ENCODE measurements around the gene RAI1. TPM values are rescaled to one million over a fixed set of nuclear protein-coding genes. Genes with fewer than 3 reads are reported as not detected.

RAI1 gene
- total and polyA plus RNA-seq, 7 donors, result 1.8 to 31.9 (median 9.3) TPM

- intact Hi-C loops (cut with DNase I), result no loop called here
- 90 to 94% methylated on average over 2 of the region's 2 CpGs for WGBS, 2 donors
- Histone ChIP-seq H3K4me1 (peaks cover 0 to 79% (median 75%) of the 10 kb centered on the region in 4 donors), H3K36me3 (no peaks in the 10 kb centered on the region), H3K27ac (peak overlapping the region; percentile 95 to 99 (median 98)), H3K27me3 (no peaks in the 10 kb centered on the region), H3K4me3 (peak overlapping the region in 2 of 4 donors; percentile 47 to 50), H3K9me3 (no peaks in the 10 kb centered on the region)
- TF ChIP-seq CTCF (IDR thresholded peaks at IDR 0.05), result no peak
- no peak for TF ChIP-seq EP300 (IDR thresholded peaks at IDR 0.05)
- no peak for TF ChIP-seq POLR2A (IDR thresholded peaks at IDR 0.05)
- no peak for TF ChIP-seq POLR2AphosphoS5 (IDR thresholded peaks at IDR 0.05)
- DNase-seq, result no peak
Observed at GRCh38 chr17:17701112-17701511, 19.9 kb downstream of the RAI1 start.

- 89 to 91% methylated on average over 5 of the region's 5 CpGs for WGBS, 2 donors
- H3K4me3 ChIP-seq, result no peak overlapping the region
- H3K27me3 ChIP-seq, result no peaks in the 10 kb centered on the region
- no peak for TF ChIP-seq POLR2AphosphoS5 (IDR thresholded peaks at IDR 0.05)
- H3K36me3 ChIP-seq, result no peaks in the 10 kb centered on the region
- no peaks in the 10 kb centered on the region for H3K9me3 ChIP-seq
- intact Hi-C loops (cut with DNase I), result no loop called here
- DNase-seq, result no peak
- H3K27ac ChIP-seq, result peak overlapping the region in 2 of 4 donors; percentile 95 to 99
- peaks cover 0 to 74% (median 72%) of the 10 kb centered on the region in 4 donors for H3K4me1 ChIP-seq
Observed at GRCh38 chr17:17701658-17702057, 20.4 kb downstream of the RAI1 start.

GRCh38 chr17:17702449-17703139 is 21.3 kb downstream of the RAI1 start:
- TF ChIP-seq EP300 (IDR thresholded peaks at IDR 0.05), result no peak
- no peak for TF ChIP-seq POLR2AphosphoS5 (IDR thresholded peaks at IDR 0.05)
- no peak for TF ChIP-seq CTCF (IDR thresholded peaks at IDR 0.05)
- no peak for TF ChIP-seq POLR2A (IDR thresholded peaks at IDR 0.05)
- Histone ChIP-seq H3K27me3 (no peaks in the 10 kb centered on the region), H3K27ac (peak overlapping the region in 1 of 4 donors; percentile 16), H3K36me3 (no peaks in the 10 kb centered on the region), H3K9me3 (no peaks in the 10 kb centered on the region), H3K4me1 (peaks cover 0 to 69% (median 63%) of the 10 kb centered on the region in 4 donors), H3K4me3 (no peak overlapping the region)
- 75 to 76% methylated on average over 10 of the region's 10 CpGs for WGBS, 2 donors
- intact Hi-C loops (cut with DNase I), result no loop called here
- DNase-seq, result no peak

- H3K27ac ChIP-seq, result peak overlapping the region in 1 of 4 donors; percentile 16
- WGBS, 2 donors, result 64 to 73% methylated on average over 14 of the region's 14 CpGs
- intact Hi-C loops (cut with DNase I), result no loop called here
- no peaks in the 10 kb centered on the region for H3K27me3 ChIP-seq
- no peak overlapping the region for H3K4me3 ChIP-seq
- no peak for DNase-seq
- no peaks in the 10 kb centered on the region for H3K9me3 ChIP-seq
- TF ChIP-seq POLR2A (IDR thresholded peaks at IDR 0.05) (no peak), POLR2AphosphoS5 (IDR thresholded peaks at IDR 0.05) (no peak), EP300 (IDR thresholded peaks at IDR 0.05) (no peak), CTCF (IDR thresholded peaks at IDR 0.05) (no peak)
- peaks cover 0 to 61% (median 56%) of the 10 kb centered on the region in 4 donors for H3K4me1 ChIP-seq
- H3K36me3 ChIP-seq, result no peaks in the 10 kb centered on the region
Observed at GRCh38 chr17:17703140-17703919, 22.1 kb downstream of the RAI1 start.

DNA sequence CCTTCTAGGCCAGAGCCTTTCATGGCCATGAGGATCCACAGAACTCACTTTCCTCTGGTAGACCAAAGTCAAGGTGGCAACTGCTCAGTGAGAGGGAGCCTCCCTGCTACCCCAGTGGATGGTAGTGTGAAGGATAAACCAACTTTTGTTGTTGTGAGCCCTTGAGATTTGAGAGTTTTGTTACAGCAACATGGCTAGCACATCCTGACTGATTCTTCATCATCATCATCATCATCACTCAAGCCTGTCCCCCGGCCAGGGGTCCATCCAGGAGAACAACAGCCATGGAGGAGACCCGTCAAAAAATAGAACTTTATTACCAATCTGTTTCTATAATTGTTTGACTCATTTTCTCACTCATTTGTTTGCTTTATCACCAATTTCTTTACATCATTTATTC is 23.7 kb downstream of the RAI1 start:
- Histone ChIP-seq H3K36me3 (no peaks in the 10 kb centered on the region), H3K27me3 (no peaks in the 10 kb centered on the region), H3K27ac (no peak overlapping the region), H3K9me3 (no peaks in the 10 kb centered on the region), H3K4me3 (no peak overlapping the region), H3K4me1 (peaks cover 0 to 48% (median 44%) of the 10 kb centered on the region in 4 donors)
- 93 to 97% methylated on average over 2 of the region's 2 CpGs for WGBS, 2 donors
- TF ChIP-seq POLR2A (IDR thresholded peaks at IDR 0.05) (no peak), EP300 (IDR thresholded peaks at IDR 0.05) (no peak), POLR2AphosphoS5 (IDR thresholded peaks at IDR 0.05) (no peak), CTCF (IDR thresholded peaks at IDR 0.05) (no peak)
- intact Hi-C loops (cut with DNase I), result no loop called here
- DNase-seq, result no peak

All from sigmoid colon (tissue), 7 donors.